ENCODE measurements around the gene PCDHA3.
"Not testable (repeated sequence)": the region's sequence is repeated elsewhere in the genome, so short reads cannot be mapped to it uniquely, and the experiment has no call there.

DNA sequence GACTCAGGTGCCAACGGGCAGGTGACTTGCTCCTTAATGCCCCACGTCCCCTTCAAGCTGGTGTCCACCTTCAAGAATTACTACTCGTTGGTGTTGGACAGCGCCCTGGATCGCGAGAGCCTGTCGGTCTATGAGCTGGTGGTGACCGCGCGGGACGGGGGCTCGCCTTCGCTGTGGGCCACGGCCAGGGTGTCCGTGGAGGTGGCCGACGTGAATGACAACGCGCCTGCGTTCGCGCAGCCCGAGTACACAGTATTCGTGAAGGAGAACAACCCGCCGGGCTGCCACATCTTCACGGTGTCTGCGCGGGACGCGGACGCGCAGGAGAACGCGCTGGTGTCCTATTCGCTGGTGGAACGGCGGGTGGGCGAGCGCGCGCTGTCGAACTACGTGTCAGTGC, 13.4 kb upstream of the PCDHA3 start:
- not testable (repeated sequence) for TF ChIP-seq CTCF, EP300, POLR2AphosphoS5, POLR2A (IDR thresholded peaks at IDR 0.05)
